ENCODE data around the gene C1QTNF4. TPM values are rescaled to one million over a fixed set of nuclear protein-coding genes. Genes with fewer than 3 reads are reported as not detected.

C1QTNF4 gene
- total RNA-seq, 5 donors from 2014 or later (not counting 1 experiment from before 2014, with no cell fraction given): 0.53 to 2.0 (median 1.5) TPM

Other genes with a start within 250 kb of the C1QTNF4 start
- gene MYBPC3, start 241.7 kb downstream of the C1QTNF4 start, total RNA-seq: not detected
- 1 to 10 TPM; 1.8 to 5.8 (median 2.1) TPM for gene SPI1, start 215.9 kb downstream of the C1QTNF4 start, total RNA-seq
- 10 to 100 TPM; 45.6 to 67.0 (median 65.2) TPM for gene SLC39A13, start 185.8 kb downstream of the C1QTNF4 start, total RNA-seq
- gene PSMC3, start 168.0 kb downstream of the C1QTNF4 start, total RNA-seq: 10 to 100 TPM; 48.6 to 64.4 (median 55.0) TPM
- 1 to 10 TPM; 1.1 to 3.4 (median 1.4) TPM for gene RAPSN, start 145.3 kb downstream of the C1QTNF4 start, total RNA-seq
- gene CELF1, start 41.3 kb downstream of the C1QTNF4 start, total RNA-seq: 100 to 1,000 TPM; 109 to 124 (median 123) TPM
- gene PTPMT1, start 28.8 kb downstream of the C1QTNF4 start, total RNA-seq: 10 to 100 TPM; 14.9 to 25.3 (median 25.0) TPM
- gene KBTBD4, start 15.4 kb downstream of the C1QTNF4 start, total RNA-seq: 10 to 100 TPM; 19.1 to 23.6 (median 21.6) TPM
- 100 to 1,000 TPM in 1 of 5 donors, 10 to 100 TPM in 4; 69.1 to 105 (median 76.1) TPM for gene NDUFS3, start 15.3 kb downstream of the C1QTNF4 start, total RNA-seq
- gene FAM180B, start 7.7 kb downstream of the C1QTNF4 start, total RNA-seq: under 1 TPM in 3 of 5 donors, not detected in 2; 0.20 to 0.51 (median 0.28) TPM
- 10 to 100 TPM; 20.4 to 32.1 (median 26.7) TPM for gene MTCH2, start 48.1 kb upstream of the C1QTNF4 start, total RNA-seq
- gene AGBL2, start 121.0 kb upstream of the C1QTNF4 start, total RNA-seq: 10 to 100 TPM in 1 of 5 donors, 1 to 10 TPM in 4; 6.0 to 10.4 (median 8.8) TPM
- gene FNBP4, start 172.9 kb upstream of the C1QTNF4 start, total RNA-seq: 100 to 1,000 TPM; 249 to 308 (median 276) TPM